Measurements from ENCODE around the gene SH3RF2. TPM values are rescaled to one million over a fixed set of nuclear protein-coding genes. Genes with fewer than 3 reads are reported as not detected.

SH3RF2 gene
- total RNA-seq, 4 donors from 2014 or later = 39.6 to 118 (median 96.0) TPM

DNA sequence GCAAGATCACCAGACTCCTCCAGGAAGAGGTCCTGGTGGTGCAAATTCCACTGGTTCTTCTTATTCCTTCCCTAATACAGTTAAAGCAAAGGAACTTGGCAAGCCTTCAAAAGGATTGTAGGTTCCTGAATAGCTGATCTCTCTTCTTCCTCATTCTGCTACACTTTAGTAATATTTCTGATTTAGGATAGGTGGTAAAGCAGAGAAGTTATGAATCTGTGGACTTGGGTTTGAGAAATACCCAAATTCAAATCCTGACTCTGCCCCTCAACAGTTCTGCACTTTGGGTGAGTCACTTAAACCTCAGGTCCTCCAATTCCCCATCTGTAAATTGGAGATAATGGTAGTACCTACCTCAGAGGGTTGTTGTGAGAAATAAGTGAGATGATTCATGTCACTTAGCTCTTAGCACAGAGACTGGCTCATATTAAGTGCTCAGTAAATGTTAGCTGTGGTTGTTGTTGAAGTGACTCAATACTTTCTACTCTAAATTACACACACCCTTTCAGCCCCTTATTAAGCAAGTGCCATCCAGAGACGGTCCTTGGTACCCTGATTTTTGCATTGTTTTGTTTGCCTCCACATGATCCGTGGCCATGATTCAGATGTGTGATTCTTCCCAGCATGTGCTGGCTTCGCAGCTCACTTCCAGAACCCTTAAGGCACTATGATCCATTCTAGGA is 5.2 kb downstream of the SH3RF2 start:
- no peak for DNase-seq
- no peaks in the 10 kb centered on the region for H3K36me3 ChIP-seq
- TF ChIP-seq, protein P1, sequence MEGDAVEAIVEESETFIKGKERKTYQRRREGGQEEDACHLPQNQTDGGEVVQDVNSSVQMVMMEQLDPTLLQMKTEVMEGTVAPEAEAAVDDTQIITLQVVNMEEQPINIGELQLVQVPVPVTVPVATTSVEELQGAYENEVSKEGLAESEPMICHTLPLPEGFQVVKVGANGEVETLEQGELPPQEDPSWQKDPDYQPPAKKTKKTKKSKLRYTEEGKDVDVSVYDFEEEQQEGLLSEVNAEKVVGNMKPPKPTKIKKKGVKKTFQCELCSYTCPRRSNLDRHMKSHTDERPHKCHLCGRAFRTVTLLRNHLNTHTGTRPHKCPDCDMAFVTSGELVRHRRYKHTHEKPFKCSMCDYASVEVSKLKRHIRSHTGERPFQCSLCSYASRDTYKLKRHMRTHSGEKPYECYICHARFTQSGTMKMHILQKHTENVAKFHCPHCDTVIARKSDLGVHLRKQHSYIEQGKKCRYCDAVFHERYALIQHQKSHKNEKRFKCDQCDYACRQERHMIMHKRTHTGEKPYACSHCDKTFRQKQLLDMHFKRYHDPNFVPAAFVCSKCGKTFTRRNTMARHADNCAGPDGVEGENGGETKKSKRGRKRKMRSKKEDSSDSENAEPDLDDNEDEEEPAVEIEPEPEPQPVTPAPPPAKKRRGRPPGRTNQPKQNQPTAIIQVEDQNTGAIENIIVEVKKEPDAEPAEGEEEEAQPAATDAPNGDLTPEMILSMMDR (IDR thresholded peaks at IDR 0.05) = no peak
- no peak for TF ChIP-seq POLR2A (IDR thresholded peaks at IDR 0.05)
- H3K4me1 ChIP-seq = peaks cover 0 to 35% (median 0%) of the 10 kb centered on the region in 4 donors
- peak overlapping the region in 2 of 4 donors; percentile 53 to 55 for H3K27ac ChIP-seq
- no peaks in the 10 kb centered on the region for H3K9me3 ChIP-seq
- H3K27me3 ChIP-seq = no peaks in the 10 kb centered on the region
- no peak overlapping the region for H3K4me3 ChIP-seq

DNA sequence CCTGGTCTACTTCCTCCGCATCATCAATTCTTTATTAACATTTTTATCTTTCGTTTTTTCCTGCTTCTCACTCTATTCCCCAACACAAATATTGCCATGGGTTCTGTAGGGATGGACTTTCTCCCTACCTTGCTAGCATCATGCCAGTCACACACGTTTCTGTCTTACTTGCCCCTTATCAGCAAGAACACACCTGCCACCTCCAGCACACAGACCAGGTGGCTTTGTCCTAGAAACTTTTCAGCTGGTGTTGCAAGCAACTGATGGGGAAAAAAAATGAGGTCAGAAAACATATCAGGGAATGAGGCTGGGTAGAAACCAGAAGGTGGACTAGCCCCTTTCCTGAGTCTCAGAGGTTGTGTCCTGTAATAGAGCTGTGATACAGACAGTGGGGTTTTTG is 5.8 kb downstream of the SH3RF2 start:
- peak overlapping the region in 2 of 4 donors; percentile 20 to 55 for H3K27ac ChIP-seq
- TF ChIP-seq, protein P1 (IDR thresholded peaks at IDR 0.05) = no peak
- TF ChIP-seq POLR2A (IDR thresholded peaks at IDR 0.05) = no peak
- H3K4me3 ChIP-seq = no peak overlapping the region
- H3K4me1 ChIP-seq = peaks cover 0 to 35% (median 0%) of the 10 kb centered on the region in 4 donors
- no peaks in the 10 kb centered on the region for H3K27me3 ChIP-seq
- no peaks in the 10 kb centered on the region for H3K9me3 ChIP-seq
- no peaks in the 10 kb centered on the region for H3K36me3 ChIP-seq
- DNase-seq = peak in 1 of 3 donors; percentile 51

DNA sequence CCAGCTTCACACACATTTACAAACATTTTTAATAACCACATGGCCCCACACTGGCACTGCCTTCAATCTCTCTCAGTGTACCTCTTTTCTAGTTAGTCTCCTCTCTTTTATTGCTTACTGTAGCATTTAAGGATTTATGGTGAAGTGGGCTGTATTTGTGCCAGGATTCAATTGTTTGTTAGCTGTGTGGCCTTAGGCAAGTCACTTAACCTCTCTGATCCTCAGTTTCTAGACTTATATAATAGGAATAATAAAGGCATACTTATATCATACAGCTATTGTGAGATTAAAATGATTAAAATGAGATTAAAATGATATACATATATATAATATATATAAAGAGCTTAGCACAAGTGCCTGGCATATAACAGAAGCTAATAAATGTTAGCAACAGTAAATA is 6.4 kb downstream of the SH3RF2 start:
- Histone ChIP-seq H3K27me3 (no peaks in the 10 kb centered on the region), H3K4me3 (no peak overlapping the region), H3K9me3 (no peaks in the 10 kb centered on the region), H3K36me3 (no peaks in the 10 kb centered on the region), H3K27ac (peak overlapping the region in 2 of 4 donors; percentile 20 to 55), H3K4me1 (peaks cover 0 to 35% (median 0%) of the 10 kb centered on the region in 4 donors)
- TF ChIP-seq, protein P1 (IDR thresholded peaks at IDR 0.05) = no peak
- no peak for TF ChIP-seq POLR2A (IDR thresholded peaks at IDR 0.05)
- DNase-seq = no peak

GRCh38 chr5:145943674-145944121 is 7.3 kb downstream of the SH3RF2 start:
- Histone ChIP-seq H3K4me1 (peaks cover 0 to 35% (median 0%) of the 10 kb centered on the region in 4 donors), H3K27ac (peak overlapping the region in 2 of 4 donors; percentile 53 to 56), H3K4me3 (no peak overlapping the region), H3K36me3 (no peaks in the 10 kb centered on the region), H3K9me3 (no peaks in the 10 kb centered on the region), H3K27me3 (no peaks in the 10 kb centered on the region)
- TF ChIP-seq, protein P1 (IDR thresholded peaks at IDR 0.05) = no peak
- TF ChIP-seq POLR2A (IDR thresholded peaks at IDR 0.05) = no peak
- peak in 1 of 3 donors; percentile 69 for DNase-seq

DNA sequence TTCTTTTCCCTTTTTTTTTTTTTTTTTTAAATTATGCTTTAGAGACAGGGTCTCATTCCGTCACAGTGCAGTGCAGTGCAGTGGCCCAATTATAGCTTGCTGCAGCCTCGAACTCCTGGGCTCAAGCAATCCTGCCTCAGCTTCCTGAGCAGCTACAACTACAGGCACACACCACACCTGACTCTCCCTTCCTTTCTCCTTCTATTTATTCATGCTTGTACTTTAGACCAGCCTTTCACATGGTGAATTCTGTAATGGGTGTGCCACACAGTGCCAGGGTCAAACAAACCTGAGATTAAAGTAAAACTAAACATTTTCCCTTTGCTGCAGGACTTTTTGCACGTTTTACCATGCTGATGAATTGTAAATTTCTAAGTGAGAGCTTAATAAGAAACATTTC is 8.0 kb downstream of the SH3RF2 start:
- Histone ChIP-seq H3K4me3 (peak overlapping the region in 1 of 4 donors; percentile 13), H3K27me3 (no peaks in the 10 kb centered on the region), H3K9me3 (no peaks in the 10 kb centered on the region), H3K27ac (peak overlapping the region in 2 of 4 donors; percentile 53 to 56), H3K36me3 (no peaks in the 10 kb centered on the region), H3K4me1 (peaks cover 0 to 35% (median 0%) of the 10 kb centered on the region in 4 donors)
- TF ChIP-seq, protein P1 (IDR thresholded peaks at IDR 0.05) = no peak
- TF ChIP-seq POLR2A (IDR thresholded peaks at IDR 0.05) = no peak
- DNase-seq = peak in 1 of 3 donors; percentile 54
